GM06990 (cell line): Measurements from ENCODE around the gene FFAR3.

Experiments
- DNase-seq: peaks from one replicate; pipeline ENCODE4 v3.0.0-alpha.2; 2011; ENCODE audit not compliant: insufficient read length; ENCODE audit errors: extremely low read depth
- H3K27me3 ChIP-seq: replicated peaks from 2 replicates; pipeline ENCODE4 v1.6.0; 2011; ENCODE audit warnings: low read length; ENCODE audit not compliant: control insufficient read depth, insufficient read depth
- H3K36me3 ChIP-seq: 2 replicates; pipeline ENCODE4 v1.5.1; 2011; ENCODE audit warnings: low read length; ENCODE audit not compliant: control insufficient read depth, insufficient read depth
- H3K4me3 ChIP-seq: replicated peaks from 2 replicates; pipeline ENCODE4 v1.5.1; 2011; ENCODE audit warnings: low read depth, mild to moderate bottlenecking, control low read depth, low read length
- CTCF ChIP-seq: IDR thresholded peaks from 2 replicates; pipeline ENCODE4 v1.5.1; 2011; ENCODE audit warnings: low read length, control low read depth, mild to moderate bottlenecking, inconsistent platforms; ENCODE audit not compliant: insufficient read depth, poor library complexity, severe bottlenecking

Gene FFAR3

GRCh38 chr19:35344511-35345031 is 13.7 kb upstream of the FFAR3 start:
- H3K36me3 ChIP-seq = peaks cover 36% of the 10 kb centered on the region
- TF ChIP-seq CTCF = no peak

GRCh38 chr19:35345671-35346111 is 12.6 kb upstream of the FFAR3 start:
- H3K27me3 ChIP-seq = no peaks in the 10 kb centered on the region
- TF ChIP-seq CTCF = no peak
- DNase-seq = no peak
- no peak overlapping the region for H3K4me3 ChIP-seq
- H3K36me3 ChIP-seq = peaks cover 34% of the 10 kb centered on the region

More at GRCh38 chr19:35344511-35345031, 13.7 kb upstream of the FFAR3 start:
- H3K27me3 ChIP-seq = no peaks in the 10 kb centered on the region
- DNase-seq = no peak
- H3K4me3 ChIP-seq = no peak overlapping the region

- peaks cover 28% of the 10 kb centered on the region for H3K36me3 ChIP-seq
- TF ChIP-seq CTCF = no peak
- DNase-seq = peak; percentile 76
- H3K27me3 ChIP-seq = no peaks in the 10 kb centered on the region
- H3K4me3 ChIP-seq = peak overlapping the region; percentile 6; the same call in 1 of the 2 replicates
These were observed 11.8 kb upstream of the FFAR3 start for GRCh38 chr19:35346193-35347052.

- TF ChIP-seq CTCF = no peak
- no peaks in the 10 kb centered on the region for H3K27me3 ChIP-seq
- H3K4me3 ChIP-seq = no peak within 1 kb of the TSS
- peak; percentile 79 for DNase-seq
- H3K36me3 ChIP-seq = peaks cover 20% of the 10 kb centered on the region
These were observed 10.9 kb upstream of the FFAR3 start, which contains the start of gene FFAR1 for GRCh38 chr19:35347171-35347929. TSS of gene FFAR1 (plus strand) at chr19:35347902. CDS start at chr19:35351552, 3,650 bp downstream.

GRCh38 chr19:35347930-35348298 is 10.3 kb upstream of the FFAR3 start:
- Histone ChIP-seq H3K4me3 (no peak overlapping the region), H3K27me3 (no peaks in the 10 kb centered on the region), H3K36me3 (peaks cover 19% of the 10 kb centered on the region)
- no peak for DNase-seq
- TF ChIP-seq CTCF = no peak
